Middle frontal gyrus (tissue), 1 donor: ENCODE results near the gene GLB1L2.

Source experiments
- DNase-seq: peaks from one replicate; pipeline ENCODE4 v3.0.0-alpha.2; 2015; ENCODE audit warnings: low spot score; ENCODE audit errors: extremely low spot score

Gene GLB1L2

DNA sequence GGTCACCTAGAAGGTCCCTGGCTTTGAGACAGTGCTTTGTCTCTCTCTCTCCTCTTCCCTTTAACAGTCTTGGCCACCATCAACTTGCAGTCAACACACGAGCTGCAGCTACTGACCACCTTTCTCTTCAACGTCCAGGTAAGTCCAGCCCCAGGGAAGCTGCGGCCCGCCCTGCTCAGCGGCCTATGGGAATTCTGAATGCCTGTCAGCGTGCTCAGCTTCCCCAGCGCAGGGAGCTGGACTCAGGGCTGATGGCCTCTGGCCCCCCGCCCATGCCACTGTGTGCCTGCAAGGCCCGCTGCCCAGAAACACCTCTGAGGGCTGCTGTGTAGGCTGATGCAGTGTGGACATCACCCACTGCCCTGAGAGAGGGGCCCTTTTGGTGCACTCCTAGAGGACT, 32.5 kb downstream of the GLB1L2 start:
- no peak for DNase-seq

GRCh38 chr11:134365011-134365925, 33.5 kb downstream of the GLB1L2 start:
- no peak for DNase-seq

DNA sequence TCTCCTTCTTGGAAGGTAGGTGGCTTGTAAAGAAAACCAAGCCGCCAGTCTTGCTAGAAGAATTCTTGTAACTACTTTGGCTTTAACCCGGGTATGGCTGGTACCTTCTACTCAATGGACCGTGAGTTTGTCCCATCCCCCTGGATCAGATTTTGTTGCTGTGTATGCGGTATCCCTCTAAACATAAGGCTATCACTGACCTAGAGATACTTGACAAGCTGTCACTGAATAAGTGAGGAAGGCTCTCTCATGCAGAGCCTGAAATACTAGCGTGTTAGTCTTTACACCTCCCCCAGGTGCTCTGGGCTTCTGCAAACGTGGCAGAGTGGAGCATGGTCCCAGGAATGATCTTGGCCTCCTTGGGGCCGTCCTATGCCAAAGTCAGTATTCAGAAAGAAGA, 34.5 kb downstream of the GLB1L2 start:
- no peak for DNase-seq

DNA sequence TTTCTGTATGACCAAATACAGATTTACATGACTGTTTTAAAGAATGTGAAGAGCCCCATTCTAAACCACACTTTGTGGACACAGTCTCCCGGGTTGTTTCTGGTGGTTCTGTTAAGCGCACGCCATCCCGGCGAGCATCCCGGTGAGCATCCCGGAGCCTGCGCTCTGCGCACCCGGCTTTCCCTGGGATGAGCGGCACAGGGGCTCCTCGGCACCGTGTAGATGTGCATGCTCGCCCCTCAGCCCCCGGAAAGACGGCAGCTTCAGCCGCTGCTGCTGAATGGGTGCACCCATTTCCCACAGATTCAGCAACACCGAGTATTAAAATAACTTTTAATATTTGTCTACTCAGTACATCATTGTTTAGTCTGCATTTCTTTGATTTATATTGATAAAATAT, 36.0 kb downstream of the GLB1L2 start:
- DNase-seq: no peak

- DNase-seq: no peak
These were observed 38.1 kb downstream of the GLB1L2 start for GRCh38 chr11:134369656-134370525.

DNA sequence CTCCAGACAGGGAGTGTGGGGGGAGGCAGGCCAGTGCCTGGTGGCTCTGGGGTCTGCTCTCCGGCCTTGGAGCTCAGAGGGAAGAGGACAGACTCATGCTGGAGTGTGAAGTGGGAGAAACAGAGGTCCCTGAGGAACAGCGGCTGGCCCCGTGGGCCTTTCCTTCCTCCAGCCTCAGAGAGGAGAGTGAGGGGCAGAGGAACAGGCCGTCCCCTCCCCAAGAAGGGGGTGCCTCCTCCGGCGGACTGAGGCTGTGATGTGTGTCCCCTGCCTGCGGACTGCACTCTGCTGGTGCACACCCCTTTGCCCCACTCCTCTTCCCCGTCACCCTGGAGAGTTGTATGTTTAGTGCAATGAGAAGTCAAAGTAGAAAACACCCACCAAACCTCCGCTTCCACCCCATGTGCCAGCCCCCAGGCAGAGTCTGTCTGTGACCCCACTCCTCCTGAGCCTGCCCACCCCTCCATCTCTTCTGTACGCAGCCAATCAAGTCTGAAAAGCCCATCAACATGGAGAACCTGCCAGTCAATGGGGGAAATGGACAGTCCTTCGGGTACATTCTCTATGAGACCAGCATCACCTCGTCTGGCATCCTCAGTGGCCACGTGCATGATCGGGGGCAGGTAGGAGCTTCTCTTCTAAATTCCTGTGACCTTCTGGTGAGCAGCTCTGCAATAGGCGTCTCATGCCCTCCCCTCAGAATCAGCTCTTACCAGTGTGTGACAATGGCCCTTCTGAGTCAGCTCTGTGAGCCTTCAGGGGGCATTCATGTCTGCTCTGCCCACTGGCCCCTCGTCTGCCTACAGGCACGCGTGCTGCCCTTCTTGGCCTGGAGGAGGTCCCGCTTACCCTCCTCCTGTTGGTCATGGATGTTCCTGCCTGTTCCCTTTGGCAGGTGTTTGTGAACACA, 39.0 kb downstream of the GLB1L2 start:
- DNase-seq: no peak

GRCh38 chr11:134371436-134372185, 39.8 kb downstream of the GLB1L2 start:
- no peak for DNase-seq

DNA sequence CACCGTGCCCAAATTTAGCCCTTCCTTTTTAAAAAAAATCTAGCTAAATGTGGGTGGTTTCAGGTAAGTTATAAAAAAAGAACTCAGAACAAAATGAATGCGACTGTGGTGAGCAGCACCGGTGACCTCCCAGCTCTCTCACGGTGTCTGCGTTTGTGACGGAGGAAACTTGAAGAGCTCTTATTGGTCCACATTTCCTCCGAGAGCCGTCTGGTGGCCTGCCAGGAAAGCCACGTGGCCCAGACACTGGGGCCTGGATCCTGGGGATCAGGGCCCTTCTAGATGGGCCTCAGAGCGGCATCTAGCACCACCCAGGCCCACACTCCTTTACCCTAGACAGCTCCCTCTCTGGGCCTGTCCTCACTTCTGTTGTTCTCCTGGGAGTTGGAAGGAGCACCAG, 40.7 kb downstream of the GLB1L2 start:
- DNase-seq: no peak

DNA sequence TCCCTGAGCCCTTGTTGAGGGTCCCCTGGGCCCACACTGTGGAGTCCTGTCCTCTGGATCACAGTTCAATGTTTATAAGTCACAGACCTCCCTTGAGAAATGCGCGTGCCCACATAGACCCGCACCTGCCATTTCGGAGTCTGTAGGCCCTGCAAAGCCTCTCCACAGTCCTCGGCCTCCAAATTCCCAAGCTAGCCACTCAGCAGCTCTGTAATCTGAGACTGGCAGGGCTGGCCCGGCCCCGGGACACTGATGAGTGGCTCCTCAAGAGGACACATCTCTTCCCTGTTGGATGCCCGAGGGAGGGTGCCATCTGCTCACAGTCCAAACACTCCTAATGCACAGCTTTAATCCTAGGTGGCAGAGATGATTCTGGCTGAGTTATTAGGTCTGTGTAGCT, 41.2 kb downstream of the GLB1L2 start:
- DNase-seq: no peak

DNA sequence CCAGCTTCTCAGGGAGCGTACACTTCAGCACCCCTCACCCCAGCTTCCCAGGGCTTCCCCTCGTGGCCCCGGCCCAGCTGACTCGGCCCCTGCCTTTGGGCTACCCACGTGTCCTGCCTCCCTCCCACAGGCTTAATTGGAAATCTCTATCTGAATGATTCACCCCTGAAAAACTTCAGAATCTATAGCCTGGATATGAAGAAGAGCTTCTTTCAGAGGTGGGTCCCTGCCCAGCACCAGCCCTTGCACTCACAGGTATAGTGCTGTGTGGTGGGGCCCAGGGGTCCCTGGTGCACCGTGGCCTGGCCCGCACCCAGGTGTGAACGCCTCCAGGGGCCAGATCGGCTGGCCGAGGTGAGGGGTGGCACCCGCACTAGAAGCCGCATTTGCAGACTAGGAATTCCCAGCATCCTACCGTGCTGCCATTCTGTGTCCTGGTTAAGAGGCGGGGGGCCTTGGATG, 41.8 kb downstream of the GLB1L2 start:
- DNase-seq: no peak

DNA sequence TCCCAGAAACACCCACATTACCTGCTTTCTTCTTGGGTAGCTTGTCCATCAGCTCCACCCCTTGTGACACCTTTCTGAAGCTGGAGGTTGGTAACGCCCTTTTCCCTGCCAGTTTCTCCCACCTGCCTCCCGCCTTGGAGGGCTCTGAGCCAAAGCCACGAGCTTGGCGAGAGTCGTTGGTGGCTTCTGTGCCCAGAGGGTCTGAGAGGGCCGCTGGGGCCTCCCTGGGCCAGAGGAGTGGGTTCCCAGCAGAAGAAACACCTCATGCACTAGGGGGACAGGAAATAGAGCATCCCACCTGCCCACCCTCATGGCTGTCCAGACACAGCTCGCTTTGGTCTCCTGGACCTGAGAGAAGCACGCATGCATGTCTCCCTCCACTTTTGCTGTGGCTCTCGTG, 42.4 kb downstream of the GLB1L2 start:
- no peak for DNase-seq

GRCh38 chr11:134374891-134375550, 43.2 kb downstream of the GLB1L2 start:
- DNase-seq: no peak

DNA sequence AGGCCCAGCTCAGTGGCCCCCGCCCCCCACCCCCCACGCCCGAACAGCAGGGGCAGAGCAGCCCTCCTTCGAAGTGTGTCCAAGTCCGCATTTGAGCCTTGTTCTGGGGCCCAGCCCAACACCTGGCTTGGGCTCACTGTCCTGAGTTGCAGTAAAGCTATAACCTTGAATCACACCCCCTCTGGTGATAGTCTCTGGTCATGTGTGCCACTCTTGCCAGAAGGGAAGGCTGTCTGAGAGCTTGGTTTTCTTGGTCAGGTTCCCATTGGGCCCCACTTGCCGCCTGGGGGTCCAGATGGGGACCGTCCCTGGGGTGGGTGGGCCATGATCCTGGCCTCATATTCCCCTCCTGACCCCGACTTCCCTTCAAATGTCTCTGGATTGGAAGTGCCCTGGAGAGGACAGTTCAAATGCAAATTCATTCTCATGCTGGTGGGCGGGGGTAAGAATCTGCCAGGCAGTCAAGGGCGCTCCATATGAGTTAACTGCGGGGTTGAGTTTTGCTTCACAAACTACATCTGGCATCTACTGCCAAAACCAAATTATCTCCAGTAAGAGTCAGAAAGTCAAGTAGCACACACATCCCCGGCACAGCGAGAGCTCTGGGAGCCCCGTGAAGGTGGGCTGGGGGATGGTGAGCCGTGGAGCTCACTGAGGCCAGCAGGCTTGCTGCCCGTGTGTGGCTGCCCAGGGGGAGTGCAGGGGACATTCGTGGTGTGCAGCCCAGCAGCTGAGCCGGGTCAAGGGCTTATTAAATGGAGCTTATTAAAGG, 44.5 kb downstream of the GLB1L2 start:
- no peak for DNase-seq

GRCh38 chr11:134377876-134378275, 46.1 kb downstream of the GLB1L2 start:
- DNase-seq: no peak

- no peak for DNase-seq
These were observed 47.5 kb downstream of the GLB1L2 start for GRCh38 chr11:134379241-134379640.

DNA sequence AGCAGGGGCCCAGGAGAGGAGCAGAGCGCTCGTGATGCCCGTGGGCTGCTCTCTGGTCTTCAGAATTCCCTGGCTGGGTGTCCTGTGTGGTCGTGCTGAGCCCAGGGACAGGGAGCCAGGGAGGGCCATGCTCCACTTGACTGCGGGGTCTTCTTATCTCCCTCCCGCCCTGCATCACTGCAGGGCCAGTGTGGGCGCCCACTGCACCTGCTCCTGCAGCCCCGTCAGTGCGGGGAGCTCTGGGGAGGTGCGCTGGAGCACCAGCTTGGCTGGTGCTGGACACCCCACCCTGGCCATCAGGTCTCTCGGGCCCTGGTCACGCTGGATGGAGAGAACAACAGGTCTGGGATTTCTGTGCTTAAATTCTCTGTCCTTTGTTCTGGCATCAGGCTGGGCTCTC, 48.4 kb downstream of the GLB1L2 start:
- no peak for DNase-seq

DNA sequence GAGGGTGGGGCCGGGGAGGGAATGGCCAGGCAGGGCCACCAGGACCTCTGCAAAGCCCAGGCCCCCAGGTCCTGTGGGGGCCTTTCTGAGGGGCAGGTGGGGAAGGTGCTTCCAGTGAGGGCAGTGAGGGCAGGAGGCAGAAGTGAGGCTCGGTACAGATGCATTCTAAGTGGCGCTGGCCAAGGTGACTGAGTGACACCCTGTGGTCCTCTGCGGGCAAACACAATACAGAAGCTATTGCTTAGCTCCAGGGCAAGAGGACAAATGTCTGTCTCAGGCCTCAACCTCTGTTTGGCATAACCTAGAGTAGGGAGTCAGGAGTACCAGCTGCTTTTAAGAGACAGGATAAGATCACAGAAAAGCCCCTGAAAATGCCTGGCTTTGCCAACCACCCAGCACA, 49.0 kb downstream of the GLB1L2 start:
- no peak for DNase-seq

DNA sequence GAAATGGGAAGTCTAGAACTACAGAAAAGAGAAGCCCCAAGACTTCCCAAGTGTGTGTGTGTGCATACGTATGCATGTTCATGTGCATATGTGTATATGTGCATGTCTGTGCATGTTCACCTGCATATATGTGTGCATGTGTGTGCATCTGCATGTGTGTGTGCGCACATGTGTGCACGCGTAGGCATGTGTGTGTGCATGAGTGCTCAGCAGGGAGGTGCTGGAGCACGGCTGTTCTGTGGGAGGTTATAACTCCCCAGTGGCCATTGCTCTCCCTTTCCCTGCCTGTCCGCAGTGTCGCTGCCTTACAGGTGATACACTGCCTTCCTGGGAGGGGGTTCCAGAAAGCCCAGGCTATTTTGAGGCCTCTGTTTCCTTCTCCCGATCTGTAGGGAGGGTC, 50.5 kb downstream of the GLB1L2 start:
- no peak for DNase-seq

DNA sequence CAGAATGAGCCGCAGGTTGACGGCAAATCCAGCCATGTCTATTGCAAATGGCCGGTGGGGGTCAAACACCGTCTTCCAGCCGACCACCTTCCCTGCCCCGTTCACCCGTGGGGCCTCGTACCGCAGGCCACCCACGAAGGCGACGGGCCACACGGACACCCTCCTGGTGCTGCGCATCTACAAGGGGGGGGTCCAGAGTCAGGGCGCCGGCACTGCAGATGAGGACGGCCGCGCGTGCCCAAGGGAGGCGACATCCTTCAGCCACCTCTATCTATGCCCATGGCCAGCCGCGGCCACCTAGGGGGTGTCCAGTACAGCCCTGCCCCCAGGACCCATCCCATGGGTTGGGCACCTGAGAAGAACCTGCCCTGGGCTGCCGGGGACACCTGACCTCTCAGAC, 51.0 kb downstream of the GLB1L2 start:
- DNase-seq: no peak
